Mesothelial cell of epicardium (in vitro differentiated cells): ENCODE data around the gene NME1. TPM values are rescaled to one million over a fixed set of nuclear protein-coding genes. Genes with fewer than 3 reads are reported as not detected.
"Not testable (repeated sequence)": the region's sequence is repeated elsewhere in the genome, so short reads cannot be mapped to it uniquely, and the experiment has no call there.

Experiments
- DNase-seq, 2 experiments: peaks; one replicate each; pipeline ENCODE4 v3.0.0; 2021; ENCODE audit warnings: low spot score in 2 of 2; ENCODE audit not compliant: unreplicated experiment in 2 of 2
- H3K27ac Mint-ChIP-seq: 2 replicates; pipeline ENCODE4 v1.8.0; 2021; ENCODE audit warnings: mixed read lengths
- H3K27me3 Mint-ChIP-seq: 2 replicates; pipeline ENCODE4 v1.8.0; 2021; ENCODE audit warnings: low read depth, mixed read lengths
- H3K36me3 Mint-ChIP-seq: 2 replicates; pipeline ENCODE4 v1.8.0; 2021; ENCODE audit warnings: mixed read lengths
- H3K4me1 Mint-ChIP-seq: 2 replicates; pipeline ENCODE4 v1.8.0; 2021; ENCODE audit warnings: mixed read lengths
- H3K4me3 Mint-ChIP-seq: 2 replicates; pipeline ENCODE4 v1.8.0; 2021; ENCODE audit warnings: mild to moderate bottlenecking, moderate library complexity, mixed read lengths
- H3K9me3 Mint-ChIP-seq: 2 replicates; pipeline ENCODE4 v1.8.0; 2021; ENCODE audit warnings: mixed read lengths
- total RNA-seq: library from RNA; stranded (reverse); gene quantifications from 3 replicates; pipeline ENCODE4 v1.2.1, GENCODE V29; 2021
- TF ChIP-seq, protein P1 (sequence below): fragments of 200-600 bp; sonication (generic); IDR thresholded peaks from one replicate; pipeline ENCODE4 v1.5.0; 2021; ENCODE audit warnings: antibody characterized with exemption; ENCODE audit not compliant: unreplicated experiment

Gene NME1
- total RNA-seq, 1 donor from 2014 or later: 114 TPM

DNA sequence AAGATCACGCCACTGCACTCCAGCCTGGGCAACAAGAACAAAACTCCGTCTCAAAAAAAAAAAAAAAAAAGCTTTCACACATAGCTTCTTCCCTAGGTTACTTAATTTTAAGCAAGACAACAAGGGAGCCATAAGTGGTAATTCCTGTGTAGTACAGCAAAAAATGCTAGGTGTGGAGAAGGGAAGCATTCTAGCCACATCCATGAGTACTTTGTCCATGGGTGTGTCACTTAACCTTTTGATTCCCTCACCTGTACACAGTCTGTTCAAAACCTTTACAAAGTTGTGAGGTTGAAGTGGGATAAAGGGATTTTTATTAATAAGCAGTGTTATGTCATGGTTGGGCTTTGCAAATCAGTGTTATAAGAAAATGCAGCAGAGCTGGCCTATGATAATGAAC, 17.4 kb downstream of the NME1 start:
- H3K9me3 Mint-ChIP-seq: no peaks in the 10 kb centered on the region
- peaks cover 8% of the 10 kb centered on the region for H3K4me1 Mint-ChIP-seq
- no peak overlapping the region for H3K27ac Mint-ChIP-seq
- TF ChIP-seq, protein P1, sequence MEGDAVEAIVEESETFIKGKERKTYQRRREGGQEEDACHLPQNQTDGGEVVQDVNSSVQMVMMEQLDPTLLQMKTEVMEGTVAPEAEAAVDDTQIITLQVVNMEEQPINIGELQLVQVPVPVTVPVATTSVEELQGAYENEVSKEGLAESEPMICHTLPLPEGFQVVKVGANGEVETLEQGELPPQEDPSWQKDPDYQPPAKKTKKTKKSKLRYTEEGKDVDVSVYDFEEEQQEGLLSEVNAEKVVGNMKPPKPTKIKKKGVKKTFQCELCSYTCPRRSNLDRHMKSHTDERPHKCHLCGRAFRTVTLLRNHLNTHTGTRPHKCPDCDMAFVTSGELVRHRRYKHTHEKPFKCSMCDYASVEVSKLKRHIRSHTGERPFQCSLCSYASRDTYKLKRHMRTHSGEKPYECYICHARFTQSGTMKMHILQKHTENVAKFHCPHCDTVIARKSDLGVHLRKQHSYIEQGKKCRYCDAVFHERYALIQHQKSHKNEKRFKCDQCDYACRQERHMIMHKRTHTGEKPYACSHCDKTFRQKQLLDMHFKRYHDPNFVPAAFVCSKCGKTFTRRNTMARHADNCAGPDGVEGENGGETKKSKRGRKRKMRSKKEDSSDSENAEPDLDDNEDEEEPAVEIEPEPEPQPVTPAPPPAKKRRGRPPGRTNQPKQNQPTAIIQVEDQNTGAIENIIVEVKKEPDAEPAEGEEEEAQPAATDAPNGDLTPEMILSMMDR: no peak
- no peak overlapping the region for H3K4me3 Mint-ChIP-seq
- peaks cover 30% of the 10 kb centered on the region for H3K36me3 Mint-ChIP-seq
- no peaks in the 10 kb centered on the region for H3K27me3 Mint-ChIP-seq
- no peak for DNase-seq

DNA sequence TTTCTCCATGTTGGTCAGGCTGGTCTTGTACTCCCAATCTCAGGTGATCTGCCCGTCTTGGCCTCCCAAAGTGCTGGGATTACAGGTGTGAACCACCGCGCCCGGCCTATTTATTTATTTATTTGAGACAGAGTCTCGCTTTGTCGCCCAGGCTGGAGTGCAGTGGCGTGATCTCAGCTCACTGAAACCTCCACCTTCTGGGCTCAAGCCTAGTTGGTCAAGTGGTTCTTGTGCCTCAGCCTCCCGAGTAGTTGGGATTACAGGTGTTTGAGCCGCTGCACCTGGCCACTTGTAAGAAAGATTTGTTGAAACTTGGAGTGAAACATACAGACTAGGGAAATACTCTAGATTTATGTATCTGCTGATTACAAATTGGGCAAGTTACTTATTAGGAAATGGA, 18.7 kb downstream of the NME1 start:
- H3K4me3 Mint-ChIP-seq, H3K27ac Mint-ChIP-seq, H3K9me3 Mint-ChIP-seq, DNase-seq, H3K27me3 Mint-ChIP-seq, H3K4me1 Mint-ChIP-seq: not testable (repeated sequence)
- peaks cover 30% of the 10 kb centered on the region for H3K36me3 Mint-ChIP-seq

DNA sequence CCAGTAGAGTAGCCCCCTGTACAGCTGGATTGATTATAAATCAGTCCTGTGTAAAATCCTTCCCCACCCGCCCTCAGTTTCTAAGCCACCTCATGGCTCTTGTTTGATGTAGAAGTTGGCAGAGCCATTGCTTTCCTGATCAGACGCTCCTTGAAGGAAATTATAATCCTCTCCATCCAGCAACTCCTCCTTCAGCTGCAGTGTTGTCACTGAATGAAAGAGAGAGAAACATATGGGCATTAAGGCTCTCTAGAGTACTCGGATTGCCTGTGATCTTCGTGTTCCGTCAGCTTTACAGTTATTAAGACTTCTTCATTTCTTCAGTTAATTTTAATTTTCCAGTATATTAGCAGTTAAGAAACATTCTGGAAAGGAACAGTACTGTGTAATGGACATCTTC, 27.1 kb downstream of the NME1 start:
- no peaks in the 10 kb centered on the region for H3K9me3 Mint-ChIP-seq
- DNase-seq: no peak
- H3K4me3 Mint-ChIP-seq: peak overlapping the region; percentile 20
- no peaks in the 10 kb centered on the region for H3K27me3 Mint-ChIP-seq
- H3K4me1 Mint-ChIP-seq: peaks cover 19% of the 10 kb centered on the region
- peaks cover 30% of the 10 kb centered on the region for H3K36me3 Mint-ChIP-seq
- TF ChIP-seq, protein P1: no peak
- peak overlapping the region; percentile 73 for H3K27ac Mint-ChIP-seq

DNA sequence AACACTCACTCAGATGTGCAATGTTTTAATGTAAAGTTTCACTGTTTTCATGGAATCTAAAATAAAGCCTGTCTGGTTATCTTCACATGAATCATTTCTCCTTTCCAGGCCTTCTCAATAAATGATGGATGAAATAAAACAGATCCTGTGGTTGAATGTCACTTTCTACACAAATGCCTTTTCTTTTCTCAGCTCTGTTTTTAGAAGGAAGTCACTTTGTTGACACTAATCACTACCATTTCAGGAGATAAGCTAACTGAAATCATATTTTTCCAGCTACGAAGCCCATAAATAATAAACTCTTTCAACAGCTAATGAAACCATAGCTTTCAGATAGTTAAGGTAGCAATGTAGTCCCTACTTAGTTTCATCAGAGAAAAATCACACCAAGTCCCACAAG, 30.8 kb downstream of the NME1 start:
- TF ChIP-seq, protein P1: no peak
- Mint-ChIP-seq H3K4me3 (no peak overlapping the region), H3K4me1 (peaks cover 19% of the 10 kb centered on the region), H3K9me3 (no peaks in the 10 kb centered on the region), H3K27ac (peak overlapping the region; percentile 4), H3K27me3 (no peaks in the 10 kb centered on the region), H3K36me3 (peaks cover 46% of the 10 kb centered on the region)
- no peak for DNase-seq

DNA sequence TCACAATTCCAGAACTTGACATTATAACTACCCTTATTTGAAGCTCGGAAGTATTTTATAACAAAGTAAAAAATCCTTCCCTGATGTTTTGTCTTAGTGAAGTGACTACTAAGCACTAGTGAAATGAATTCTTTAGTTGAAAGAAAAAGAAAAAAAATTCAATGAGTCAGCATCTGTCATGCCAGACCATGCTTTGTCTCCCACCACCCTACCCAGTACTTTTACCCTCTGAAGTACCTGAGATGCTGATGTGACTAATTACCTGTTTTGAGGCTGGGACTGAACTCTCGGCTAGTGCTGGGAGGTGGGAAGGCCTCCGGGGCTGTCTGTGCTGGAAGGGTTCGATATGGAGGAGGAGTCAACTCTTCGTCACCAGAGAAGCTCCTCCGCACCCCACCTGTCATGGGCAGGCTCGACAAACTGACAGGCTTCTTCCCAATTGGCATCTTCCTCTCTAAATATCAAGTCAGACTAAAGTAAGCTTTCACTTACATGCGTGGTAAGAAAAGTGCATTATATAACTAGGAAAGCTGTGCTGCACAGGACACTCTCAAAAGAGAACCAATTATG, 32.5 kb downstream of the NME1 start:
- no peak for DNase-seq
- H3K27ac Mint-ChIP-seq: no peak overlapping the region
- H3K4me1 Mint-ChIP-seq: peaks cover 7% of the 10 kb centered on the region
- TF ChIP-seq, protein P1: no peak
- H3K4me3 Mint-ChIP-seq: no peak overlapping the region
- peaks cover 44% of the 10 kb centered on the region for H3K36me3 Mint-ChIP-seq
- H3K27me3 Mint-ChIP-seq: no peaks in the 10 kb centered on the region
- no peaks in the 10 kb centered on the region for H3K9me3 Mint-ChIP-seq

DNA sequence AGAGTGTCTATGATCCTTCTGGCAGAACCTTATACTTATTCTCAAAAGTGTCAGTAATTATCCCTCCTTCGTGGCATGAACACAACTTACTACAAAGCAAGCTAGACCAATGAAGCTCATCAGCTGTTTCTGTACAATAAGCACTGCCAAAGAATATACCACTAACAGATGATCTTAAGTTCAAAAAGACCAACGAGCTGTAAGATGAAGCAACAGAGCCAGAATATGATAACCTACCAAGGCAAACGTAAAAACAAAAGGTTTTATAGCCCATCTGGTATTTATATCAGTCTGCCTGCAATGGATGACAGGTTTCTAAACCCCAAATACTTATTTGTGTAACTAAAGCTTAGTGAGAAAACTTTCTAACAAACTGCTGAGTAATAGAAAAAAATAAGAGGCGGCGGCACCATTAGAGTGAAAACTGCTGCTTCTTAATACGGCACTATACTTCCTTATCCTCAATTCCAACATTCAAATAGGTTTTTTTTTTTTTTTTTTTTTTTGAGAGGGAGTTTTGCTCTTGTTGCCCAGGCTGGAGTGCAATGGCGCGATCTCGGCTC, 35.0 kb downstream of the NME1 start:
- Mint-ChIP-seq H3K27me3 (no peaks in the 10 kb centered on the region), H3K27ac (no peak overlapping the region), H3K36me3 (peaks cover 43% of the 10 kb centered on the region), H3K4me1 (peaks cover 7% of the 10 kb centered on the region), H3K4me3 (no peak overlapping the region), H3K9me3 (no peaks in the 10 kb centered on the region)
- TF ChIP-seq, protein P1: no peak
- no peak for DNase-seq
